22Rv1 (cell line): ENCODE data around the gene ARHGAP6.
A peak's percentile ranks its signal among the peaks of the same experiment; 100 is the strongest.

ENCODE experiments used
- H3K27ac ChIP-seq: fragments of 450-650 bp; 2 replicates; pipeline ENCODE4 v1.5.1; 2017
- ZFX ChIP-seq: fragments of 450-650 bp; IDR thresholded peaks from 2 replicates; pipeline ENCODE4 v1.6.1; 2017; ENCODE audit warnings: antibody characterized with exemption, borderline replicate concordance
- TF ChIP-seq, protein P1 (sequence below): fragments of 450-650 bp; IDR thresholded peaks from 2 replicates; pipeline ENCODE4 v1.5.1; 2017; ENCODE audit warnings: mild to moderate bottlenecking

The ARHGAP6 gene

DNA sequence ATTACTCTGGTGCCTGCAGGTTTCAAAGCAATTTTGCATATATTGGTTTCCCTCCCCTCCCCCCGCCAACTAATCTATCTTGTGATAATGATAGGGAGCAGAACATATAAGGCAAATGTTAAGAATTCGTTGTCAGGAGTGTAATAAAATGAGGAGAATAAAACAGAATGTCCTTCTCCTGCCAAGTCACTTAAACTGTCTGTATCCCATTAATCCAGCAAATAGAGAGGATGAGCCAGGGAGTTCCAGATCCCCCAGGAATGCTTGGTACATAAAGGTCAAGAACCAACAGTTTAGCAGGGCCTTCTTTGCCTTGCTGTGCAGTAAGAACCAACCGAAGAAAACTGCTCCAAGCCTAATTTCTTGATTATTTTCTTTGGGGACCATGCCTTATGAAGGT, 231.1 kb downstream of the ARHGAP6 start:
- TF ChIP-seq ZFX = no peak
- TF ChIP-seq, protein P1, sequence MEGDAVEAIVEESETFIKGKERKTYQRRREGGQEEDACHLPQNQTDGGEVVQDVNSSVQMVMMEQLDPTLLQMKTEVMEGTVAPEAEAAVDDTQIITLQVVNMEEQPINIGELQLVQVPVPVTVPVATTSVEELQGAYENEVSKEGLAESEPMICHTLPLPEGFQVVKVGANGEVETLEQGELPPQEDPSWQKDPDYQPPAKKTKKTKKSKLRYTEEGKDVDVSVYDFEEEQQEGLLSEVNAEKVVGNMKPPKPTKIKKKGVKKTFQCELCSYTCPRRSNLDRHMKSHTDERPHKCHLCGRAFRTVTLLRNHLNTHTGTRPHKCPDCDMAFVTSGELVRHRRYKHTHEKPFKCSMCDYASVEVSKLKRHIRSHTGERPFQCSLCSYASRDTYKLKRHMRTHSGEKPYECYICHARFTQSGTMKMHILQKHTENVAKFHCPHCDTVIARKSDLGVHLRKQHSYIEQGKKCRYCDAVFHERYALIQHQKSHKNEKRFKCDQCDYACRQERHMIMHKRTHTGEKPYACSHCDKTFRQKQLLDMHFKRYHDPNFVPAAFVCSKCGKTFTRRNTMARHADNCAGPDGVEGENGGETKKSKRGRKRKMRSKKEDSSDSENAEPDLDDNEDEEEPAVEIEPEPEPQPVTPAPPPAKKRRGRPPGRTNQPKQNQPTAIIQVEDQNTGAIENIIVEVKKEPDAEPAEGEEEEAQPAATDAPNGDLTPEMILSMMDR = no peak
- H3K27ac ChIP-seq = no peak overlapping the region

DNA sequence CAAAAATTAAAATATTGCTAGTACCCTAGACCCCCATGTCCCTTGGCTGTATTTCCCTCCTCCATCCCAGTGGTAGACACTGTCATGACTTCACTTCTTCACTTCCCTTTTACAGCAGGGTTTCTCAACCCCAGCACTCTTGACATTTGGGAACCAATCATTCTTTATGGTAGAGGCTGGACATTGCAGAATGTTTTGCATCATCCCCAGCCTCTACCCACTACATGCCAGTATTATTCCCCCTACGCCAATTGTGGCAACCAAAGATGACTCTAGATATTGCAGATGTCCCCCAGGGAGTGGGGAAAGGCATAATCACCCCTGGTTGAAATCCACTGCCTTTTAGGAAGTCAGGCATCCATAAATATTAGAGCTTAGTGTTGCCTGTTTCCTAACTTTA, 233.9 kb downstream of the ARHGAP6 start:
- no peak overlapping the region for H3K27ac ChIP-seq
- TF ChIP-seq, protein P1 = no peak
- TF ChIP-seq ZFX = no peak

DNA sequence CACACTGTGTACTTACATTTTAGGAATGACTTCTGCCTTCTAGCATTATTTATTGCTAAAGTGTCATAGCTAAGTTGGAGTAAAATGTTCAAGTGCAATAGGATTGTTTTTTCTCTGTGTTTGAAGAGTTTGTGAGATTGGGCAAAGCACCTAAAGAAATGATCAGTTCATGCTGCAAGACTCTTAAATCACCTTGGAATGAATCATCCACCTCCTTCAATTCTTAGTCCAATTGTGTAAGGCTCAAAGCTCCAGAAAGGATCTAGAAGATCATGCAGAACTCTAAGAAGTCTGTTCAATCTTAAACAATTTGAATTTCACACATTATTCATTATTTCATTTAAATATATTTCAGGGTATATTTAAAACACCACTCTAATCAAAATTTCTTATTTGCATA, 235.4 kb downstream of the ARHGAP6 start:
- TF ChIP-seq, protein P1 = no peak
- TF ChIP-seq ZFX = no peak
- no peak overlapping the region for H3K27ac ChIP-seq

GRCh38 chrX:11429538-11430085, 236.1 kb downstream of the ARHGAP6 start:
- H3K27ac ChIP-seq = no peak overlapping the region
- TF ChIP-seq, protein P1 = no peak
- TF ChIP-seq ZFX = no peak

DNA sequence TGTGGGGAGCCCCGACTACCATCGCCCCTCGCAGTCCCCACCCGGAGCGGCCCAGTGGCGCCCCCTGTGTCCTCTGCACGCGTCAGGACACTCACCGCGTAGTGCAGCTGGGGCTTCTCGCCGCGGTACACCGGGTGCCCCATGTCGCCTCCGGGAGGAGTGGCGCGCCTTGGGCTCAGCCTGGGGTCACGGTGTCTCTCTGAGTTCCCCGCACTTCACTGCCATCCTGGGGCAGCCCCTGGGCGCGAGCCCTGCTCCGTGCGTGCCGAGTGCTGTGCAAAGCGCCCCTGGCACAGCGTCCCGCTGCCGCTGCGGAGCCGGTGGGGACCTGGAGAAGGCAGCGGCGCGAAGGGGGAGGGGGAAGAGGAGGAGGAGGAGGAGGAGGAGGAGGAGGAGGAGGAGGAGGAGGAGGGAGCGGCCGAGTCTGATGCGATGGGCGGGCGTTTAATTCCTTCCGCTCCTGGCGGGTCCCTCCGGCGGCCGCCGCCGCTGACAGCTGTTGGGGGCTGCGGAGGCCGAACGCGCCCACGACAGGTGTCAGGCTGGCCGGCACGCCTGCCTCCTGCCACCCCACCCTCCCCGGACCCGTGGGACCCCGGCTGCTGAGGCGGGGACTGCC, 238.2 kb downstream of the ARHGAP6 start:
- TF ChIP-seq, protein P1 = peak; percentile 51
- no peak for TF ChIP-seq ZFX
- peak overlapping the region; percentile 34; the same call in 1 of the 2 replicates for H3K27ac ChIP-seq

GRCh38 chrX:11426712-11427452, 238.8 kb downstream of the ARHGAP6 start:
- H3K27ac ChIP-seq = peak overlapping the region; percentile 34; the same call in 1 of the 2 replicates
- TF ChIP-seq, protein P1 = no peak
- no peak for TF ChIP-seq ZFX
